GM21786 (cell line): ENCODE data around the gene HSF4.

Experiments
- ATAC-seq: cut with Tn5 transposase; IDR thresholded peaks from one replicate; pipeline ENCODE4 v1.9.1; 2021; ENCODE audit not compliant: unreplicated experiment

Gene HSF4

DNA sequence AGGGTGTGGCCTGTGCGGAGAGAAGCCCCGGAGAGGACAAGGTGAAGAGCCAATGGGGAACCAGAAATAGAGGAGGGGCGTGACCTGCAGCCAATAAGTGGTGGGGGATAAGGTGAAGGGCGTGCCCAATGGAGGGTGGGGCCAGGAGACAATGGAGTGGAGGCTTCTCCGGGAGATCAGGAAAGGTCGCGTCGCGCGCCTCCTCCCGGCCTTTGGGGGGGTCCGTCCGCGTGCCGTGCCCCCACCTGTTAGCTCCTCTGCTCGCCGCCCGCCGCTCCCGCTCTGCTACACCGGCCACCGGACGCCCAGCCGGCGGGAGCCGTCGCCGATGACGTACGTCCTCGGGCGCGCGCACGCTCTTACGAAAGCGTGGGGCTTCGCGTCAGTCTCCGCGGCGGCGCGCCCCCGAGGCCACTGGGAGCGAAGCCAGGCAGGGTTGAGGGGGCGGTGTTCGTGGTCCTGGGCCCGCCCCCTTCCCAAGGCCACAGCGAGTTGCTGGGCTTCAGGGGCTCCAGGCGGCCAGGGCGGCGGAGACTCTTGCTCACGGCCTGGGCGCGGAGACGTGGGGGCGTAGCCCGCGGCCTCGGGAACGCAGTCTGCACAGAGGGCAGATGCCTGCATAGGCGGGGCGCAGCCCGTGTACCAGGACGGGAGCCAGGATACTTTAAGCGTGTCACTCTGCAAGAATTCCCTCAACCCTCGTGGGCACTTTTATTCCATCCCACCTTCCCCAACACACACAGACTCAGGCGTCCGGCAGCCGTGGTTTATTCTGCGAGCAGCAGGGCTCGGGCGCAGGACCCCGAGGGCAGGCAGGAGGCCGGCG, 19.3 kb downstream of the HSF4 start, which contains the start of gene MATCAP1:
TSS of gene MATCAP1 (minus strand) at position 337 of the 826 bp plus-strand sequence. CDS start 3,353 bp downstream, outside the sequence.
- peak; percentile 94 for ATAC-seq

DNA sequence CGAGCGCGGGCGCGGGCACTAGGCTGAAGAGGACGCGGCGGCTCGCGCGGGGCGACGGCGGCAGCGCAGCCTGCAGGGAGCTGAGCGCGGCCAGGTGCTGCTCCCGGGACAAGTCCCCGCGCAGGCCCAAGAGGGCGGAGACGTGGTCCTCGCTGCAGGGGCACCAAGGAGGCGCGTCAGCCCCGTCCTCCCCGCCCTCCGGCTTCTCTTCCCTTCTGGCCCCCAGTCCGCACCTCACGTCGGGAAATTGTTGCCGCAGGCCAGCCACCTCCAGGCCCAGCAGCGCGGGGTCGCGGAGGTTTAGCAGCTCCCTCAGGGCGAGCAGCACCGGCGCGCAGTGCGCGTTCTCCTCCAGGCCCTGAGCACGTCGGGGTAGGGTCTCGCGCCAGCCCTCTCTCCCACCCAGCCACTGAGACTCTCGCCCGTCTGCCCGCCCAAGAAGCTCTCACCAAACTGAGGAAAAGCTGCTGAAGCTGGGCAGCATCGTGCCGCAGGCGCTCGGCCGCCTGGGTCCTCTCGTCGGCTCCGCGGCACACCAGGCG, 20.0 kb downstream of the HSF4 start:
- no peak for ATAC-seq

DNA sequence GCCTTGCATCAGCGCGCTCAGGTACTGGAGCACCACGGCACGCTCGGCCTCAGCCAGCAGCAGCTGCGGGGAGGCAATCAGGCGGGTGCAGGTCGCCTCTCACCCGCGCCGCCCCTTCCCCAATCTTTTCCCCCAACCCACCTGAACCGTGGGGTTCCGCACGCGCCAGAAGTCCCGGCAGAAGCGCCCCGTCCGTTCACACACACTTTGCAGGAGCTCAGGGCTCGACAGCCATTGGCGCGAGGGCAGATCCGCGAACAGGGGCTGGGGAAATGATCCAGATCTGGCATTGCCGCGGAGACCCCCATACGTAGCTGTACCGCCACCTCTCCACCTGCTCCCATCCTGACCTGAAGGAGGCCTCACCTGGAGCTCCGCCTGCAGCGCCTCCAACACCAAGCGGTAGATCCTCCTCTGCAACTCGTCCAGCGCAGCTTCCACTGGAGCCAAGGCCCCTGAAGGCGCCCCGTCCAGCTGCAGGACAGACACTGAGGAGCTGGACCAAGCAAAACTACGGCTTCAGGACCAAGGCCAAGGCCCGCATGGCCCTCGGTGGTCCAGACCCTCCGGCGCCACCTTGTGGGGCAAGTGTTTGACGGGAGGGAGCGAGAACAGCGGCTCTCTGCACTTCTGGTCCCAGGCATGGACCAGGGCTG, 20.6 kb downstream of the HSF4 start:
- ATAC-seq, result peak; percentile 20

DNA sequence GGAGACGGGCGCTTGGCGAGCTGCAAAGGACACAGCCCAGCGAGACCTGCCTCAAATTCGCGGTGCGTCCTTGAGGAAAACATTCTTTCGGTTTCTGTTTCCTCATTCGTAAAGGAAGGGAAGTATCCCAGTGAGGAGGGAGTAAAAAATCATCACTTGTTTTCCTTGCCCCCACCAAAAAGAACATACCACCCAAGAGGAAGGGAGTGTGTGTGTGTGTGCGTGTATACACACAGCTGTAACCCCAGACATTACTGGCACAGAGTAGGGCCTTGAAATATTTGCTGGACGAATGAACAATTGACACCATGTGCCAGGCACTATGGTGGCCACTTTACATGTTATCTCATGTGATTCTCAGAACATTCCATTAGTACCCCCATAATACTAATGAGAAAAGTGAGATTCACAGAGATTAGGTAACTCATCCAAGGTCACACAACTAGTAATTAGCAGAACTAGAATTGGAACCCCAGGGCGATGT, 21.1 kb downstream of the HSF4 start:
- ATAC-seq, result no peak

DNA sequence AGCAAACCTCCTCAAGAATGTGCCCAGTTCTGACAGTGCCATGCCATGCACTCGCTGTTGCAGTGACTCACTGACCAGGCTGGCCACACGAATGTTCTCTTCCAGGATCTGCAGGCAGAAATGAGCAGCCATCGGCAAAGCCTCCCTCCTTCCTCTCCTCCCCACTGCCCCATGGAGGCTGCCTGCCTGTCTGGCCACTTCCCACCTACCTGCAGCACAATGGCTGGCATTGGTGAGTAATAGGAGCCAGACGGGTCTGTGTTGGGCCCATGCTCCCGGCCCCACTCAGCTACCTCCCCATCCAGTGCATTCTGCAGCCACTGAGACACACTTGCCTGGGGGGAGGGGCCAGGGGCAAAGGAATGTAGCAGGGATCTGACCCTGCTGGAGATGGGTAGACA, 22.0 kb downstream of the HSF4 start:
- ATAC-seq, result no peak

DNA sequence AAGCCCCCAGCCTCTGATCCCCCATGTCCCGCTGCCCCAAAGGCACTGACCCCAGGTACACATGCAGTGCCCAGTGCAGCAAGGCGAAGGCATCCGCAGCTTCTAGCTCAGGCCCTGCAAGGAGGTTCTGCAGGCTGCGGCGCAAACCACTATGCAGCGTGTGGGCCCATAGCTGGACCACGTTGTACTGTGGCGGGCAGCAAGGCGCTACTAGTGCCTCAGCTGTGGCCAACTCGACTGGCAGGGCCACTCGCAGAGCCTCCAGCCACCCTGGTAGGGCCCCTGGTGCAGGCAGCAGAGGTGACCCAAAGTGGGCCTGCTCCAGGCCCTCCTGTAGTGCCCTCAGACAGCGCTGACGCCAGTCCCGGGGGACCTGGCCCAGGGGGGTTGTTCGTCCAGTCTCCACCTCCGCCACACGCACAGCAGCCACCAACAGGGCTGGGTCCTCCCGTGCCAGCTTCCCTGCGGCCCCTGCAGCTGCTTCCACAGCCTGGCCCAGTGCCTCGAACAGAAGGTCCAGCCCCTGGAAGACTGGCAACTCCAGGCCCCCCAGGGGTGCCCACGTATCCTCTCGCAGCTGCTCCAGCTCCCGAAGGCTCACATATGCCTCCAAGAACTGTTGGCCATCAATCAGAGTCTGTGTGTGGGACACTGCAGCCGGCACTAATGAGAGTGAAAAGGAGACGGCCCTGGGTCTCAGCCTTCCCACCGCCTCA, 22.8 kb downstream of the HSF4 start:
- ATAC-seq, result no peak

DNA sequence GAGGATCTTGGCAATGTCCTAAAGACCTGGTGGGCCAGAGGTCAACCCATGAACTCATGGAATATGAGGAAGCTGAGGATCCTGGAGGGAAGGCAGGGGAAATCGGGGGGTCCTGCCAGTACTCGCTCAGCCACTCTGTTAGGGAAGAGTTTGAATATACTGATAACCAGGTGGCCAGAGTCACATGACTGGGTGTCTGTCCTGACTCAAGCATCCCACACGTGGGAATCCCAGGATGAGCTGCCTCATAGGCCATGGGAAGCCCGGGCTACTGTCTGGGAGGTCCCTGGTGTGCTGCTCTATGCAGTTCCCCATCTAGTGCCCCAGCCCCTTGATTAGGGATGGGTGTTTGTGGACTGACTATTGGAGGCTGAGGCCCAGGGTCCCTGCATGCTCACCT, 23.8 kb downstream of the HSF4 start:
- ATAC-seq, result no peak

DNA sequence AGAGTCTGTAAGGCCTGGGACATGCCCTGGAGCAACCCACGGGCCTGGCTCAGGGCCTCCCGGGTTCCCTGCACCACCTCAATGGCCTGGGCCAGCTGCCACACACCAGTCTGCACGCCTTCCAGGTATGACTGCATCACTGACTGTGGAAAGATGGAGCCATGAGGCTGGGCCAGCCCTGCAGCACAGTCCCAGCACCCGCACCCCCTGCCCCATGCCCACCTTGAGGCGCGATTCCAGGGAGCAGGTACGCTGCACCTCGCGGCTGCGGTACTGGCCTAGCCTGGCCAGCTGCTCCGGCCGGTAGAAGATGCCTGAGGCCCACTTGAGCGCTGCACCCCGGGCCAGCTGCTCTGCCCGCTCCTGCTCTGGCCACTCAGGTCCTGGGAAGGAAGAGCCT, 24.3 kb downstream of the HSF4 start:
- no peak for ATAC-seq

DNA sequence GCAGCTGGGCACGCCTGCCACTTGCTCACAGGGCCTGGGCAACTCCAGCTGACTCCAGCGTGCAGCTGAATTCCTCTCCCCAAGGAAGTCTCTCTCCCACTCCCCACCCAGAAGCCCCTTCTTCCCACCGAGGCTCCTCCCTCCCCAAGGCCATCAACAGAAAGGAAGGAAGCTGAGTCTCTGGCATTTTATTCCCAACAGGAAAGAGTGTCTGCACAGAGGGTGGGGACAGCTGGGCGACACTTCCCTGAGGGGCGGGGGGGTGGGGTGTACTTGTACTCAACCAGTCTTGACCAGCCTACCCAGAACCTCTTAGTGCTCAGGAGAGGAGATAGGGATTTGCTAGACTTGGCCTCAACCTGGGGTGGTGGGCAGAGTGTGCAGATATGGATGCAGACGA, 25.5 kb downstream of the HSF4 start, which contains the start of gene EXOC3L1:
TSS of gene EXOC3L1 (minus strand) at position 96 of the 400 bp plus-strand sequence. CDS start 460 bp downstream, outside the sequence.
- no peak for ATAC-seq

DNA sequence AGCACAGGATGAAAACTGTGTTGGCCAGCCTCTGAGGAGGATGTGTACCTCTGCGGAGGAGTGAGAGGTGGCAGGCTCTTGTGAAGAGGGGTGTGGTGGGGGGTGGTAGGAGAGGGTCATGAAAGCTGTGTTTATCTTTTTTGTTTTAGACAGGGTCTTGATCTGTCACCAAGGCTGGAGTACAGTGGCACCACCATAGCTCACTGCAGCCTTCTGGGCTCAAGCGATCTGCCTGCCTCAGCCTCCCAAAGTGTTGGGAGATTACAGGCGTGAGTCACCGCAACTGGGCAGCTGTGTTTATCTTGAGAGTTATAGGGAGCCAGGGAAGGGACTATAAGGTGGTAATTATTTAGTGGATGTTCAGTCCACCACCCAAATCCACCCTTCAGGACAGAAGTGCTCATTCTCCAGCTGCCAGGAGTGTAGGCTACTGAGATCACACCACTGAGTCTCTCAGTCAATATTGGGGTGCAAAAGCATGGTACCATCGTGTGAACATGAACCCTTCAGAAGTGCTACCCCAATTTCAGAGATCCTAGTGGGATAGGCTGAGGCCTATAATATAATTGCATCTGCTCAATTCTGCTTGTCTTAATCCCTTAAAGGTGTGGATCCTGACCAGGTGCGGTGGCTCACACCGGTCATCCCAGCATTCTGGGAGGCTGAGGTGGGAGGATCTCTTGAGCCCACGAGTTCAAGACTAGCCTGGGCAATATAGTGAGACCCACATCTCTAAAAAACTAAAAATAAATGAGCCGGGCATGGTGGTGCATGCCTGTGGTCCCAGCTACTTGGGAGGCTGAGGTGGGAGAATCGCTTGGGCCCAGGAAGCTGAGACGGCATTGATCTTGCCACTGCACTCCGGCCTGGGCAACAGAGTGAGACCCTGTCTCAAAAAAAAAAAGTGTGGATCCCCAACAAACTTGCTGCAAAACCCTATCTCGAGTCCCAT, 26.2 kb downstream of the HSF4 start:
- ATAC-seq, result no peak

DNA sequence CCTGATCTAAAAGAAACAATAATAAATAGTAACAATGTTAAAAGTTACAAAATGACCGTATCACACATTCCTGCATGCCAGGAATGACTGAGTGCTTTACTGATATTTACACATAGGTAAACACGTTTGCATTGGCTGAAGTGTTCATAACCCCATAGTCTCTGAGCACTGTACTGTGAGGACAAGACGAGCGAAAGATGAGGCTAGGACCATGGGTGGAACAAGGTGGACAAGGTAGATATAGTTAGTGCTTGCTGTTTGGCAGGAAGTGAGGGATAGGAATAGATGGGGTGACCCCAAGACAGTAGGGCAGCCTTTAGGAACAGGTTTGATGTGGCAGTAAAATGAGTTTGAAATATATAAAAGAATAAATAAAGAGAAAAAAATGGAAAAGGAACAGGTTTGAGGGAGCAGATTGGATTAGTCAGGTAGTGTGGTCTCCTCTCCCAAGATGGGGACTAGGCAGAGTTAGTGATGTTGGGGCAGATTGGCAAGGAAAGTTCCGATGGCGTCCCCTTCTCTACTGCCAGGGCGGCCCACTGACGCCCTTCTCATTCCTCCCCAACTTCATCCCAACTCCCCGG, 27.0 kb downstream of the HSF4 start:
- no peak for ATAC-seq

DNA sequence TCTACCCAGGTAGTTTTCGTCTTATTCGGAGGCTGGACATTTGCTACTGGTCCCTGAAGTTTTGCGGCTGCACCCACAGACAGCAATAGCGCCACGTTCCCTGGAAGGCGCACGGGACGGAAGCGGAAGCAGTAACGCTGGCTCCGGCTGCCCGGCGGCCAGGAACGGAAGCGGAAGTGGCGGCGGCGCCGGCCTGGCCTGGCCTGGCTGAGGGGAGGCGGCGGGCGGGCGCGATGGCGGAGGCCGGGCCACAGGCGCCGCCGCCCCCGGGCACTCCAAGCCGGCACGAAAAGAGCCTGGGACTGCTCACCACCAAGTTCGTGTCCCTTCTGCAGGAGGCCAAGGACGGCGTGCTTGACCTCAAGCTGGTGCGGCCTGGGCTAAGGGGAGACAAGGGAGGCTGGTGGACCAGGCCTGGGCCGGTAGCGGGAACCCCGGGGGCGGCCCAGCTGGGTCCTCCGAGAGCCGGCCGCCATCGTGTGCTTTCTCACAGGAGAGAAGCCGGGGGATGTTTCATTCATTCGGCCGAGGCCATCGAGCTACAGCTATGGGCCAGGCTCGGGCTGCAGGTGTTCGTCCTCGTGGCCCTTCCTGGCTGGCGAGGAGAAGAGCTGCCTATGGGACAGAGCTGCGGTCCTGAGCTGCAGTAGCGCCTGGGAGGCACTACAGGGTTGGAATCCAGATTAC, 27.6 kb downstream of the HSF4 start, which contains the start of gene E2F4:
TSS of gene E2F4 (plus strand) at position 161 of the 687 bp plus-strand sequence. CDS start at position 234, 73 bp downstream.
- peak; percentile 93 for ATAC-seq

DNA sequence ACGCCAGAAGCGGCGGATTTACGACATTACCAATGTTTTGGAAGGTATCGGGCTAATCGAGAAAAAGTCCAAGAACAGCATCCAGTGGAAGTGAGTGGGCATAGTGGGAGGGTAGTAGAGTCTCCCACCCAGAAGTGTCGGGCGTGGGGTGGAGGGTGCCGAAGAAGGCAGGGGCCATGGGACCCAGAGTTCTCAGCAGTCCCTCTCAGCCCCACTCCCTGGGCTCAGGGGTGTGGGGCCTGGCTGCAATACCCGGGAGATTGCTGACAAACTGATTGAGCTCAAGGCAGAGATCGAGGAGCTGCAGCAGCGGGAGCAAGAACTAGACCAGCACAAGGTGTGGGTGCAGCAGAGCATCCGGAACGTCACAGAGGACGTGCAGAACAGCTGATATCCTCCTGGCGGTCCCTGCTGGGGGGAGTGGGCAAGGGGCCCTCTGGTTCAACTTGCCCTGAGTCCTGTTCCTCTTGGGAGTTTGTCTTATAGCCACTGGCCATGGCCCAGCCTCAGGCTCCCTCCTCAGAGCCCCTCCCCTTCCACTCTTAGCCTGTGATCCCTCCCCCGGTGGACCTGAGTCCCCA, 28.3 kb downstream of the HSF4 start:
- no peak for ATAC-seq

DNA sequence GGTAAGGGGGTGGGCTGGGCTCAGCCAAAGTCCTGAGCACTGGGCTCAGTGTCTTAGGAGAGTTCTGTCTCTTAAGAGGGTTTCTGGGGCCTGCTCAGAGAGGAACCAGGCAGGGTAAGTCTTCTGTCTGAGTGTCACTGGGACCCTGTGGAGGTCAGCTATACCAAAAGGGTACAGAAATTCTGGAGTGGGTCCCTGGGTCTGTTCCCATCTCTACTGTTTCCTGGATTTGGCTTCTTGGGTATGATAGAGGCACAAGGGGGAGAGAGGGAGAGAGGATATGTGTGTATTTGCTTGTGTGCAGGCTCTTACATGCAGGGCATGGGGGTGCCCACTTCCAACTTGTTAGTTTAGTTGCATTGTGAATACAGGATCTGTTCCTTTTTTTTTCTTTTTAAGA, 29.0 kb downstream of the HSF4 start:
- no peak for ATAC-seq

DNA sequence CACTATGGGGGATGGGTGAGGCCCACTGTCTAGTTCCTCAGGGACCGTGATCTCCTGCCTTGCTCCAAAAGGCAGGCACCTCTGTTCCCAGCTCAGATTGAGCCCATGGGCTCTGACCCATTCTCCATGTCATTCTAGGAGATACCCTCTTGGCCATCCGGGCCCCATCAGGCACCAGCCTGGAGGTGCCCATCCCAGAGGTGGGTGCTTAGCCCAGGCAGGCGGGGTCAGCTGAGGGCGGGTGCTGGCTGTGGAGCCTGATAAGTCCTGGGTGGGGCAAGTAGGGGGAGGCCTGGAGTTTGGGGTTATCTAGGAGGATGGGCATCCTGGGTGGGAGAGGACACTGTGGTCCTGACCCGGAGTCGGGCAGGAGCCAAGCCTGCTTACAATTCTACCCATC, 29.7 kb downstream of the HSF4 start:
- ATAC-seq, result no peak

DNA sequence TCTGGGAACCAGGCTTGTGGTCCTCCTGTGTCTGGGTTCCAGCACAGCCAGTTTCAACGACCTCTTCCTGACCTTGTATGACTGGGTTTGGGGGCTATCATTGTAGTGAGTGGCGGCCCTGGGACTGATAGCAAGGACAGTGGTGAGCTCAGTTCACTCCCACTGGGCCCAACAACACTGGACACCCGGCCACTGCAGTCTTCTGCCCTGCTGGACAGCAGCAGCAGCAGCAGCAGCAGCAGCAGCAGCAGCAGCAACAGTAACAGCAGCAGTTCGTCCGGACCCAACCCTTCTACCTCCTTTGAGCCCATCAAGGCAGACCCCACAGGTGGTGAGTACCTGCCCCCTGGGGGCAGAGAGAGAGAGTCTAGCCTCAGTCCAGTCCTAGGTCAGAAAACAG, 31.1 kb downstream of the HSF4 start:
- no peak for ATAC-seq

DNA sequence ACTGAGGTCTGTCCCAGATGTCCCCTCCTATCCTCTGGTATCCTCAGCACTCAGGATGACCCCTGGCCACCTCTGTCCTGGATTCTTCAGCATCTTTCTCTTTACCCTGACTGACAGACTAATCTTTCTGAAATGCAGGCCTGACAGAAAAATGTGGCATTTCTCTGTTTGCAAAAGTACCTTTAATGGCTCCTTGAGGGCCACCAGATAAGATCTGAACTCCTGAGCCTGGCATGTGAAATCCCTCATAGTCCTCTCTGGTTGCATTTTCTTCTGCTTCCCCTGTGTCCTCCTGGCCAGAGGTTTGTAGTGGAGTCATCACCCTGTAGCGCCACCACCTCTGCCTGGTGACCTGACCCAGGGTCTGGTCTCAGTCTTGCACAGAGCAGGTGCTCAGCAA, 32.3 kb downstream of the HSF4 start:
- no peak for ATAC-seq

DNA sequence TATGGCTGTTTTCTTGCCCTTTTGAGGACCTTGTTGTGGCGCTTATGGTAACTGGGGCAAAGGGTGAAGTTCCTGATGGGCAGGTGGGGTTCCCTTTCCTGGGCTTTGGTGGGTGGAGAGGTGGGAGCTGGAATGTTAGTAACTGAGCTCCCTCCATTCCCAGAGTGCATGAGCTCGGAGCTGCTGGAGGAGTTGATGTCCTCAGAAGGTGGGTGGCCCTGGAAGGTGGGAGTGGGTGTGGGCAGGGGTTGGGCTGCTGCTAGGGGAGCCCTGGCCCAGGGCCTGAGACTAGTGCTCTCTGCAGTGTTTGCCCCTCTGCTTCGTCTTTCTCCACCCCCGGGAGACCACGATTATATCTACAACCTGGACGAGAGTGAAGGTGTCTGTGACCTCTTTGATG, 33.2 kb downstream of the HSF4 start:
- ATAC-seq, result no peak
